Erythroblast (primary cell): ENCODE measurements around the gene RFFL.

Experiments
- GATA1 ChIP-seq: IDR thresholded peaks from 2 replicates; pipeline ENCODE4 v1.6.1; 2011; ENCODE audit warnings: low read depth, mild to moderate bottlenecking, control low read depth, low read length, moderate library complexity
- POLR2A ChIP-seq: IDR thresholded peaks from 2 replicates; pipeline ENCODE4 v1.6.1; 2011; ENCODE audit warnings: mild to moderate bottlenecking, low read length

GRCh38 chr17:35086164-35086563 lies 22.7 kb upstream of the RFFL start:
- no peak for TF ChIP-seq POLR2A
- no peak for TF ChIP-seq GATA1
